Gastroesophageal sphincter (tissue), 4 donors: ENCODE results near the gene SMIM45.

Source experiments
- ATAC-seq: fragments of 150-250 bp; one replicate; pipeline ENCODE4 v1.9.1; 2016; ENCODE audit warnings: mild to moderate bottlenecking, moderate library complexity
- H3K27ac ChIP-seq, 4 donors: fragments of 200-600 bp; sonication (generic) in 3 of 4; 1 replicate in 3 of 4; 2 replicates in 1 of 4; pipeline ENCODE4 v1.5.1; 2016 to 2019
- H3K27me3 ChIP-seq: fragments of 200-600 bp; sonication (generic); one replicate; pipeline ENCODE4 v1.5.1; 2019
- H3K36me3 ChIP-seq, 2 donors: fragments of 200-600 bp; sonication (generic); one replicate each; pipeline ENCODE4 v1.5.1; 2019; ENCODE audit warnings: control low read depth in 1 of 2
- H3K4me1 ChIP-seq, 3 donors: fragments of 200-600 bp; sonication (generic); 1 replicate in 2 of 3; 2 replicates in 1 of 3; pipeline ENCODE4 v1.5.1; 2016 to 2019; ENCODE audit warnings: control low read depth in 2 of 3
- H3K4me3 ChIP-seq, 2 donors: fragments of 200-600 bp; sonication (generic); one replicate each; pipeline ENCODE4 v1.5.1; 2019; ENCODE audit warnings: mild to moderate bottlenecking in 1 of 2, moderate library complexity in 1 of 2
- H3K9me3 ChIP-seq, 3 donors: fragments of 200-600 bp; sonication (generic); one replicate each; pipeline ENCODE4 v1.5.1; 2017 to 2019; ENCODE audit warnings: control low read depth in 2 of 3
- EP300 ChIP-seq: sonication (generic); formaldehyde crosslinking; IDR thresholded peaks from one replicate; pipeline ENCODE4 v1.6.1; 2017; ENCODE audit warnings: antibody characterized with exemption, mild to moderate bottlenecking
- POLR2A ChIP-seq, 2 donors: fragments of 450-650 bp; IDR thresholded peaks; one replicate each; pipeline ENCODE4 v1.6.1; 2017; ENCODE audit warnings: antibody characterized with exemption in 2 of 2, mild to moderate bottlenecking in 2 of 2, moderate library complexity in 1 of 2
- POLR2AphosphoS5 ChIP-seq: sonication (generic); formaldehyde crosslinking; IDR thresholded peaks from one replicate; pipeline ENCODE4 v1.6.1; 2017; ENCODE audit warnings: antibody characterized with exemption
- WGBS, 2 donors: methylation state at CpG; one replicate each; pipeline ENCODE4 v1.1.5; 2018; ENCODE audit warnings: low coverage in 1 of 2; 5-methylcytosine and 5-hydroxymethylcytosine counted together
- TF ChIP-seq, protein P1 (sequence below), 4 experiments: fragments of 200-600 bp in 2 of 4; fragments of 450-650 bp in 2 of 4; sonication (generic) in 1 of 4; IDR thresholded peaks; one replicate each; pipeline ENCODE4 v1.5.1; 2017 to 2019; ENCODE audit warnings: antibody characterized with exemption in 4 of 4, mild to moderate bottlenecking in 2 of 4, moderate library complexity in 2 of 4

The SMIM45 gene

DNA sequence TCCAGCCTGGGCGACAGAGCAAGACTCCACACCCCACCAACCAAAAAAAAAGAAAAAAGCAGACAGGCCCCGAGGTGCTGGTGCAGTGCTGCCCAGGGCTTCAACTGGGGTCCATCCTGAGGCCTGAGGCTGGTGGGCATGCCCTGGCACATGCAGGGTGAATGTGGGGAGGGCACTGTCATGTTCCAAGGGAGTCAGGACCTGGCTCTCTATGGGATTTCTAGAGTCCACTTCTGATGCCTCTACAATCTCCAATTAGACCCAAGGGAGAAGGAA lies 15.1 kb upstream of the SMIM45 start:
- Histone ChIP-seq H3K27ac (no peak overlapping the region), H3K27me3 (no peaks in the 10 kb centered on the region), H3K36me3 (no peaks in the 10 kb centered on the region), H3K9me3 (no peaks in the 10 kb centered on the region), H3K4me3 (no peak overlapping the region), H3K4me1 (peaks cover 0 to 29% (median 6%) of the 10 kb centered on the region in 3 donors)
- ATAC-seq: no peak
- 100% methylated on average over 2 of the region's 2 CpGs; no CpG with 5 or more reads in 1 of the 2 donors for WGBS, 2 donors
- TF ChIP-seq POLR2AphosphoS5 (no peak), POLR2A (IDR thresholded peaks at IDR 0.05) (no peak), EP300 (no peak)
- TF ChIP-seq, protein P1, sequence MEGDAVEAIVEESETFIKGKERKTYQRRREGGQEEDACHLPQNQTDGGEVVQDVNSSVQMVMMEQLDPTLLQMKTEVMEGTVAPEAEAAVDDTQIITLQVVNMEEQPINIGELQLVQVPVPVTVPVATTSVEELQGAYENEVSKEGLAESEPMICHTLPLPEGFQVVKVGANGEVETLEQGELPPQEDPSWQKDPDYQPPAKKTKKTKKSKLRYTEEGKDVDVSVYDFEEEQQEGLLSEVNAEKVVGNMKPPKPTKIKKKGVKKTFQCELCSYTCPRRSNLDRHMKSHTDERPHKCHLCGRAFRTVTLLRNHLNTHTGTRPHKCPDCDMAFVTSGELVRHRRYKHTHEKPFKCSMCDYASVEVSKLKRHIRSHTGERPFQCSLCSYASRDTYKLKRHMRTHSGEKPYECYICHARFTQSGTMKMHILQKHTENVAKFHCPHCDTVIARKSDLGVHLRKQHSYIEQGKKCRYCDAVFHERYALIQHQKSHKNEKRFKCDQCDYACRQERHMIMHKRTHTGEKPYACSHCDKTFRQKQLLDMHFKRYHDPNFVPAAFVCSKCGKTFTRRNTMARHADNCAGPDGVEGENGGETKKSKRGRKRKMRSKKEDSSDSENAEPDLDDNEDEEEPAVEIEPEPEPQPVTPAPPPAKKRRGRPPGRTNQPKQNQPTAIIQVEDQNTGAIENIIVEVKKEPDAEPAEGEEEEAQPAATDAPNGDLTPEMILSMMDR (IDR thresholded peaks at IDR 0.05): no peak

DNA sequence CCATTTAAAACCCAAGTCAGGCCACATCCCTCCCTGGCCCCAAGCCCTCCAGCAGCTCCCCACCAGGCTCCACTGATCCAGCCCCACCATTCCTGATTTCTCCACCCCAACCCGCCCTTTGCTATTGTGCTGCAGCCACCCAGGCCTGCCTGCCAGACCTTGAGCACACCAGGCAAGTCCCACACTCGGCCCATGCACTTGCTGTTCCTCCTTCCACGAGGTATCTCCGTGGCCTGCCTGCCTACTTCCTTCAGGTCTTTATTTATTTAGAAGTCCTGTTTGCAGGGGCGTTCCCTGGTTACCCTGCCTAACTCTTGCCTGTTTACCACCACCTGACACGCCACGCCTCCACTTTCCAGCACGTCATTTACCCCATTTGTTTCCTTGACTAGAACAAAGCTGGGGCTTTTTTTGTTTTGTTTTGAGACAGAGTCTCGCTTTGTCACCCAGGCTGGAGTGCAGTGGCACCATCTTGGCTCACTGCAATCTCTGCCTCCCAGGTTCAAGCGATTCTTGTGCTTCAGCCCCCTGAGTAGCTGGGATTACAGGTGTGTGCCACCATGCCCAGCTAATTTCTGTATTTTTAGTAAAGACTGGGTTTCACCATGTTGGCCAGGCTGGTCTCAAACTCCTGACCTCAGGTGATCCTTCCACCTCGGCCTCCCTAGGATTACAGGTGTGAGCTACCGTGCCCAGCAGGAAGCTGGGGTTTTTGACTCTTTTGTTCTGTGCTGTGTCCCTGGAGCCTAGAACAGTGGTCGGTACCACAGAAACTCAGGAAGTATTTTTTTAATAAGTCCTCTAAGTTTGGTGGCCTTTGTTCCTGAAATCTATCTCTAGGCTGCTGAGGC lies 11.7 kb upstream of the SMIM45 start:
- peak overlapping the region in 3 of 4 donors; percentile 5 to 59 (median 58) for H3K27ac ChIP-seq
- ATAC-seq: no peak
- peaks cover 0 to 29% (median 6%) of the 10 kb centered on the region in 3 donors for H3K4me1 ChIP-seq
- H3K36me3 ChIP-seq: no peaks in the 10 kb centered on the region
- H3K9me3 ChIP-seq: no peaks in the 10 kb centered on the region
- no peaks in the 10 kb centered on the region for H3K27me3 ChIP-seq
- no peak overlapping the region for H3K4me3 ChIP-seq
- 81 to 83% methylated on average over 7 to 10 of the region's 13 CpGs for WGBS, 2 donors
- TF ChIP-seq EP300 (no peak), POLR2AphosphoS5 (no peak), POLR2A (IDR thresholded peaks at IDR 0.05) (no peak)
- TF ChIP-seq, protein P1 (IDR thresholded peaks at IDR 0.05): no peak

DNA sequence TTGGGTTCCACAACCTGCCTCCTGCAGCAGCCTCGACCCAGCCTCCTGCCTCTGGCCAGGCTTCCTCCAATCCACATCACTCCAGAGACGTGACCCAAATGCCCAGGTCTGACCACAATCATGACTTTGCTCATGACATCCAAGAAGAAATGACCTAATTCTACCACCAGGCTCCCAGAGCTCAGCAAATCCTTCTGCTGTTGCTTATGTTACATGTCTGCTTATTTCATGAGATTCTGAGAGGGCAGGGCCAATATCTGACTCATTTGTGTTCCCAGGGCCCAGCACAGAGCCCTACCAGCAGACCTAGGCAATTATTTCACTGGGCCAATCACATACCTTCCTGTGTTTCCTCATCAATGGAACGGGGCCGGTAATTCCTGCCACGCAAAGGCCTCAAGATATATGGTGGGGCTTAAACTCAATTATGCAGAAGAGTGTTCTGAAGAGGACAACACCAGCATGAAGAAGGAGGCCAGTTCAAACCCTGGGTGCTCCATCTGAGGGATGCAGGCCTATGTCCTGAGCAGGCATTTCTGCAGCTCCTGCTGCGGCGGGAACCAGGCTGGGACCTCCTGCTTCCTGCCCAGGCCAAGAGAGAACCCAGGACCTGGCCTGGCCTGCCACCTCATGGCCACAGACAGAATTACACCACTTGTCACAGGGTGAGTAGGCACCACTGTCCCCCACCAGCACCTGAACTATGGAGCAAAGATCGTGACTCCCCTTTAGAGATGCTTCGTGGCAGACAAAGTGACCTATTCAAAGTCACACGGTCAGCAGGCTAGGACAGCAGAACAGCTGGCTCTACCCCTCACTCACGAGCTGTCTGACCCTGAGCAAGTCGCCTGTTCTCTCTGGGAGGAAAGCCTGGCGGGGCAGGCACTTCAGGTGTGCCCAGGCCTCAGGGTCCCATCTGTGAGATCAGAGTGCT lies 10.9 kb upstream of the SMIM45 start:
- TF ChIP-seq EP300: no peak
- peak; percentile 18 for TF ChIP-seq POLR2AphosphoS5
- no peak for TF ChIP-seq POLR2A (IDR thresholded peaks at IDR 0.05)
- TF ChIP-seq, protein P1 (IDR thresholded peaks at IDR 0.05): peak in 3 of 4 experiments; percentile 96 to 97 (median 97)
- Histone ChIP-seq H3K27ac (peak overlapping the region in 3 of 4 donors; percentile 5 to 59 (median 58)), H3K4me3 (no peak overlapping the region), H3K9me3 (no peaks in the 10 kb centered on the region), H3K27me3 (no peaks in the 10 kb centered on the region), H3K4me1 (peaks cover 0 to 34% (median 9%) of the 10 kb centered on the region in 3 donors), H3K36me3 (no peaks in the 10 kb centered on the region)
- 30 to 44% methylated on average over 4 to 5 of the region's 13 CpGs for WGBS, 2 donors
- peak; percentile 93 for ATAC-seq

DNA sequence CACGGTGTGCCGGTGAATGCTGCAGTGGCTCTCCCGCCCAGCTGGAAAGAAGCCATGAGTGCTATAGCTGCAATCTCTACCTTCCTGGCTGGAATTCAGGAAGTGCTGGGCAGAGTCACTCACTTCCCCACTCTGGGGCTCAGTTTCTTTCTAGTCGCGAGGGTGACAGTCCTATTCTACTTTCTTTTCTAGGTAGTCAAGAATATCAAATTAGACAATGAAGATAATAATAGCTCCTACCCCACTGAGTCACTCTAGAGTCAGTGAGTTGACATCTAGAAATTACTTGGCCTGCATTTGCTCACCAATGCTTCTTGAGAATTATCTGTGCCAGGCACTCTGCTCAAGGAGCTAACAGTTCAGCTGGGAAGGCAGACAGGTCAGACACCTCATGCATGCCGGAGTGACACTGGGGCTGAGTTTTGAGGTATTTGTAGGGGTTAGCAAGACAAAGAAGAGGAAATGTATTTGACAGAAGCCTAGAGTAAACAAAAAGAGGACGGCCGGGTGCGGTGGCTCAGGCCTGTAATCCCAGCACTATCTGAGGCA lies 8.2 kb upstream of the SMIM45 start:
- H3K9me3 ChIP-seq: no peaks in the 10 kb centered on the region
- H3K27ac ChIP-seq: no peak overlapping the region
- peaks cover 0 to 45% (median 11%) of the 10 kb centered on the region in 3 donors for H3K4me1 ChIP-seq
- no peaks in the 10 kb centered on the region for H3K27me3 ChIP-seq
- no peak overlapping the region for H3K4me3 ChIP-seq
- H3K36me3 ChIP-seq: no peaks in the 10 kb centered on the region
- WGBS, 2 donors: 60 to 82% methylated on average over 3 to 9 of the region's 9 CpGs
- no peak for ATAC-seq
- no peak for TF ChIP-seq POLR2AphosphoS5
- TF ChIP-seq, protein P1 (IDR thresholded peaks at IDR 0.05): no peak
- no peak for TF ChIP-seq EP300
- no peak for TF ChIP-seq POLR2A (IDR thresholded peaks at IDR 0.05)
